Esophagus squamous epithelium (tissue), 5 donors: ENCODE results near the gene PDGFB. TPM values are rescaled to one million over a fixed set of nuclear protein-coding genes. Genes with fewer than 3 reads are reported as not detected.

ENCODE experiments used
- DNase-seq: peaks from one replicate; lab custom pipeline; 2025; lab: John Stamatoyannopoulos, UW
- H3K27ac ChIP-seq, 4 donors: fragments of 200-600 bp; sonication (generic); one replicate each; pipeline ENCODE4 v1.5.1; 2016 to 2019; ENCODE audit warnings: mild to moderate bottlenecking in 1 of 4
- H3K27me3 ChIP-seq, 4 donors: fragments of 200-600 bp; sonication (generic); 1 replicate in 3 of 4; 2 replicates in 1 of 4; pipeline versions ENCODE4 v1.5.1 to v1.6.0; 2017 to 2021; ENCODE audit warnings: antibody characterized with exemption in 1 of 4
- H3K36me3 ChIP-seq, 3 donors: fragments of 200-600 bp; sonication (generic); one replicate each; pipeline ENCODE4 v1.5.1; 2016 to 2019
- H3K4me1 ChIP-seq, 3 donors: fragments of 200-600 bp; sonication (generic); one replicate each; pipeline ENCODE4 v1.5.1; 2017 to 2019
- H3K4me3 ChIP-seq, 4 donors: fragments of 200-600 bp; sonication (generic); 1 replicate in 3 of 4; 2 replicates in 1 of 4; pipeline ENCODE4 v1.5.1; 2016 to 2019; ENCODE audit warnings: mild to moderate bottlenecking in 2 of 4, moderate library complexity in 1 of 4
- H3K9me3 ChIP-seq, 3 donors: fragments of 200-600 bp; sonication (generic); one replicate each; pipeline ENCODE4 v1.5.1; 2016 to 2019
- POLR2A ChIP-seq, 4 donors: fragments of 450-650 bp; IDR thresholded peaks; one replicate each; pipeline ENCODE4 v1.6.1; 2017; ENCODE audit warnings: antibody characterized with exemption in 4 of 4, mild to moderate bottlenecking in 4 of 4, moderate library complexity in 3 of 4
- WGBS, 2 donors: methylation state at CpG; one replicate each; pipeline ENCODE4 v1.1.5; 2018; 5-methylcytosine and 5-hydroxymethylcytosine counted together
- intact Hi-C: fragments of 100-400 bp; cut with DNase I; formaldehyde crosslinking; loops from one replicate; pipeline ENCODE4 v1.15.0; 2022
- total RNA-seq, 4 donors: library from RNA; depleted of rRNA; stranded (reverse); fragments of >200 nt; gene quantifications; one replicate each; pipeline ENCODE4 v1.1.0, GENCODE V29; 2016
- TF ChIP-seq, protein P1 (sequence below), 6 experiments: fragments of 450-650 bp in 4 of 6; fragments of 200-600 bp in 2 of 6; sonication (generic) in 2 of 6; IDR thresholded peaks; one replicate each; pipeline ENCODE4 v1.5.1; 2016 to 2019; ENCODE audit warnings: antibody characterized with exemption in 6 of 6, mild to moderate bottlenecking in 4 of 6, moderate library complexity in 4 of 6
- donor health status: DM: yes; HTN: yes; CAD: no.

The PDGFB gene
- total RNA-seq, 4 donors from 2014 or later = 1.2 to 6.3 (median 3.7) TPM

DNA sequence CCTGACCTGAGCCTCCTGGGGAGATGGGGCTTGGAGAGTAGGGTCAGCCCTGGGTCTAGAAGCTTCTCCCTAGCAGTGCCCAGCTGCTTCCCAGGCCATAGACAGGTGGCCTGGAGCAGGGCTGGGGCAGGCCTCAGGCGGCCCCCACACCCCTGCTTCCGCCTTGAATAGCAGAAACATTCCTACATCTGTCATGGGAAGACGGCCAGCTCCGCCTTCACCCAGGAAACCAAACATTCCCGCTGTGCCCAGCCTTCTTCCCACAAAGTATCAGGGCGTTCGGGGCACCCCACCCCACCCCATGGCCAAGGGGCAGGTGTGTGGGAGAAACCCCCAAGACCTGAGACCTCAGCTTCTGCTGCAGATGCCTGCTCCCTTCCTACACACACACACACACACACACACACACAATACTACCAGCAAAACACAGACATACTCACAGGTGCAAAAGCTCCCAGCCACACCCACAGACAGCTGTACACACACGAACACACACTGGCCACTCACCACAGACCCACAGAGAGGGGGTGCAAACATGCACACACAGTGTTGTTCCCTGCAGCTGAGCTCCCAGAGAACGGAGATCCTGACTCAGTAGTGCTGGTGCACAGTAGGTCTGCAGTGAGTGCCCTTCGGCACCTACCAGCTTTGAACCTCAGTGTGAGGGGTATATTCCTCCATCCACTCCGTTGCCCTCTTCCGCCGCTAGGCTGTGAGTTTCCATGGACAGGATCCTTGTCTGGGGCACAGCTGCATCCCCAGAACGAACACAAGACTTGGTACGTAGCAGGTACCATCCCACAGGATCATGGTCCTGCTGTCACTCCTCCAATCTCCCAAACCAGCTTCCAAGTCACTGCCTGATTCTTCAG, 37.4 kb downstream of the PDGFB start:
- WGBS, 2 donors = 49 to 56% methylated on average over 11 to 15 of the region's 15 CpGs
- no peak for DNase-seq
- H3K4me3 ChIP-seq = no peak overlapping the region
- H3K27ac ChIP-seq = peak overlapping the region in 1 of 4 donors; percentile 9
- peaks cover 0 to 3% (median 0%) of the 10 kb centered on the region in 4 donors for H3K27me3 ChIP-seq
- no peaks in the 10 kb centered on the region for H3K36me3 ChIP-seq
- intact Hi-C loops = no loop called here
- H3K4me1 ChIP-seq = peaks cover 9 to 28% (median 10%) of the 10 kb centered on the region in 3 donors
- H3K9me3 ChIP-seq = no peaks in the 10 kb centered on the region
- TF ChIP-seq POLR2A (IDR thresholded peaks at IDR 0.05) = no peak
- TF ChIP-seq, protein P1, sequence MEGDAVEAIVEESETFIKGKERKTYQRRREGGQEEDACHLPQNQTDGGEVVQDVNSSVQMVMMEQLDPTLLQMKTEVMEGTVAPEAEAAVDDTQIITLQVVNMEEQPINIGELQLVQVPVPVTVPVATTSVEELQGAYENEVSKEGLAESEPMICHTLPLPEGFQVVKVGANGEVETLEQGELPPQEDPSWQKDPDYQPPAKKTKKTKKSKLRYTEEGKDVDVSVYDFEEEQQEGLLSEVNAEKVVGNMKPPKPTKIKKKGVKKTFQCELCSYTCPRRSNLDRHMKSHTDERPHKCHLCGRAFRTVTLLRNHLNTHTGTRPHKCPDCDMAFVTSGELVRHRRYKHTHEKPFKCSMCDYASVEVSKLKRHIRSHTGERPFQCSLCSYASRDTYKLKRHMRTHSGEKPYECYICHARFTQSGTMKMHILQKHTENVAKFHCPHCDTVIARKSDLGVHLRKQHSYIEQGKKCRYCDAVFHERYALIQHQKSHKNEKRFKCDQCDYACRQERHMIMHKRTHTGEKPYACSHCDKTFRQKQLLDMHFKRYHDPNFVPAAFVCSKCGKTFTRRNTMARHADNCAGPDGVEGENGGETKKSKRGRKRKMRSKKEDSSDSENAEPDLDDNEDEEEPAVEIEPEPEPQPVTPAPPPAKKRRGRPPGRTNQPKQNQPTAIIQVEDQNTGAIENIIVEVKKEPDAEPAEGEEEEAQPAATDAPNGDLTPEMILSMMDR (IDR thresholded peaks at IDR 0.05) = no peak

GRCh38 chr22:39206491-39206890, 38.3 kb downstream of the PDGFB start:
- intact Hi-C loops = no loop called here
- TF ChIP-seq, protein P1 (IDR thresholded peaks at IDR 0.05) = no peak
- TF ChIP-seq POLR2A (IDR thresholded peaks at IDR 0.05) = no peak
- no peak for DNase-seq
- no peaks in the 10 kb centered on the region for H3K36me3 ChIP-seq
- no peak overlapping the region for H3K27ac ChIP-seq
- peaks cover 0 to 3% (median 0%) of the 10 kb centered on the region in 4 donors for H3K27me3 ChIP-seq
- WGBS, 2 donors = 94 to 98% methylated on average over 3 to 5 of the region's 7 CpGs
- H3K9me3 ChIP-seq = no peaks in the 10 kb centered on the region
- no peak overlapping the region for H3K4me3 ChIP-seq
- H3K4me1 ChIP-seq = peaks cover 9 to 25% (median 10%) of the 10 kb centered on the region in 3 donors

DNA sequence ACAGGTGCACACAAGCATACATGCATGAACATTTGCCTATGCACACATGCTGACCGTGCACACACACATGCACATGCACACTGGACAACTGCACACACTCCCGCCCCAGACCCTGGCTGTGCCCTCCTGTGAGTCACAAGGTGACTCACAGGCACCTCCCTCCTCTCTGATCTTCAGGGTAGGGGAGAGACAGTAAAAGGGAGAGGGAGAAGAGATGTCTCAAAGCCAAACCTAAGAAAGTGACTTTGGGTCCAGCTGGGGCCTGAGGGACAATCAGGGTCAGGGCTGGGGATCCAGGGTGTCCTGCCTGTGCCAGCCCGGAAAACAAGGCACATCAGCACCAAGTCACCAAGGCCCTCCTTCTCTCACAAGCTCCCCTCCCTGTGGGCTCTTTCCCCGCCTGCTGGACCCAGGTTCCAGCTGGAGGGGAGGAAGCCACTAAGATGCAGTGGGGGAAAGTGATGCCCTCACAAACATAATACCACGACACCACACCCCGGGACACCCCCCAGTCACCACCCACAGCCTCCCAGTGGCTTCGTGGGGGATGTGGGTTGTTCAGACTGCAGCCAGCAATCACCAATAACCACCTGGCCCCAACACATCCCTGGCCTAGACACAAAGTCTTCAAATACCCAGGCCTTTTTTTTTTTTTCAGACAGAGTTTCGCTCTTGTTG, 39.3 kb downstream of the PDGFB start:
- H3K9me3 ChIP-seq = no peaks in the 10 kb centered on the region
- DNase-seq = no peak
- peaks cover 0 to 3% (median 0%) of the 10 kb centered on the region in 4 donors for H3K27me3 ChIP-seq
- H3K4me3 ChIP-seq = no peak overlapping the region
- no peak for TF ChIP-seq POLR2A (IDR thresholded peaks at IDR 0.05)
- intact Hi-C loops = no loop called here
- peaks cover 9 to 25% (median 10%) of the 10 kb centered on the region in 3 donors for H3K4me1 ChIP-seq
- H3K36me3 ChIP-seq = no peaks in the 10 kb centered on the region
- no peak overlapping the region for H3K27ac ChIP-seq
- 44 to 67% methylated on average over 4 to 8 of the region's 8 CpGs for WGBS, 2 donors

DNA sequence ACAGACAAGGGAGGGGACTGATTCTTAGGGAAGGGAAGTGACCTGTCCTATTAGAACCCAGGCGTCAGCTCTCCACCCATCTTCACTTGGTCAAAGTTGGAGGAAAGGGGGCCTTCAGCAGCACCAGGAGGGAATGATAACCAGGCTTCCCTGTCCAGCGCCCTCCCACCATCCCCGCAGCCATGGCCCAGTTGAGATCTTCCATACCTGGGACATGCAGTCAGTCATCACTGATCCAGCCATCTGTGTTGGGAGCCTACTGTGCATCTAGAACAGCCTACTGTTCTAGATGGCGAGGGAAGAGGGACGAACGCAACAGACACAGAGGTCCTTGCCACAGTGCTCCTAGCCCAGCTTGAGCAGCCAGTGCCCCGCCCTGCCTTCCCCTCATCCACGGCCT, 40.6 kb downstream of the PDGFB start:
- Histone ChIP-seq H3K4me1 (peaks cover 9 to 25% (median 10%) of the 10 kb centered on the region in 3 donors), H3K9me3 (no peaks in the 10 kb centered on the region), H3K27ac (no peak overlapping the region), H3K27me3 (peaks cover 0 to 3% (median 0%) of the 10 kb centered on the region in 4 donors), H3K36me3 (no peaks in the 10 kb centered on the region), H3K4me3 (no peak overlapping the region)
- no peak for DNase-seq
- intact Hi-C loops = no loop called here
- WGBS, 2 donors = 95% methylated on average over 4 of the region's 8 CpGs; no CpG with 5 or more reads in 1 of the 2 donors
- no peak for TF ChIP-seq POLR2A (IDR thresholded peaks at IDR 0.05)
- TF ChIP-seq, protein P1 (IDR thresholded peaks at IDR 0.05) = no peak

DNA sequence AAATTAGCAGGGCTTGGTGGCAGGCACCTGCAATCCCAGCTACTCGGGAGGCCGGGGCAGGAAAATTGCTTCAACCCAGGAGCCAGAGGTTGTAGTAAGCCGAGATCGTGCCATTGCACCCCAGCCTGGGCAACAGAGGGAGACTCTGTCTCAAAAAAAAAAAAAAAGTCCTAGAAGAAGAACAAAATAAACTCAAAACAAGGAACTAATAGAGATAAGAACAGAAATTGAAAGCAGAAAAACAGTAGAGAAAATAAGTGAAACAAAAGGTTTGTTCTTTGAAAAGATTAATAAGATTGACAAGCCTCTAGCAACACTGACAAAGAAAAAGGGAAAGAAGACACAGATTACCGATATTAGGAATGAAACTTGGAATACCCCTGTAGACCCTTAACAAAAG, 47.2 kb downstream of the PDGFB start:
- no peak for DNase-seq
- TF ChIP-seq, protein P1 (IDR thresholded peaks at IDR 0.05) = no peak
- no peak for TF ChIP-seq POLR2A (IDR thresholded peaks at IDR 0.05)
- 88 to 96% methylated on average over 5 of the region's 5 CpGs for WGBS, 2 donors
- H3K36me3 ChIP-seq = no peaks in the 10 kb centered on the region
- no peaks in the 10 kb centered on the region for H3K4me1 ChIP-seq
- H3K9me3 ChIP-seq = no peaks in the 10 kb centered on the region
- H3K4me3 ChIP-seq = no peak overlapping the region
- peaks cover 0 to 7% (median 0%) of the 10 kb centered on the region in 4 donors for H3K27me3 ChIP-seq
- intact Hi-C loops = no loop called here
- no peak overlapping the region for H3K27ac ChIP-seq
